NCI-H774 (cell line): ENCODE measurements around the gene RSPH10B2.
"Not testable (repeated sequence)": the region's sequence is repeated elsewhere in the genome, so short reads cannot be mapped to it uniquely, and the experiment has no call there.

Source experiments
- DNase-seq: peaks from one replicate; lab custom pipeline; 2025; lab: John Stamatoyannopoulos, UW

The RSPH10B2 gene

GRCh38 chr7:6842278-6842921 lies 88.5 kb downstream of the RSPH10B2 start:
- not testable (repeated sequence) for DNase-seq

- DNase-seq = not testable (repeated sequence)
These were observed 89.2 kb downstream of the RSPH10B2 start for GRCh38 chr7:6843092-6843491.

- DNase-seq = not testable (repeated sequence)
These were observed 89.8 kb downstream of the RSPH10B2 start for GRCh38 chr7:6843654-6844053.

GRCh38 chr7:6845971-6846449 lies 92.1 kb downstream of the RSPH10B2 start:
- not testable (repeated sequence) for DNase-seq

GRCh38 chr7:6847751-6848150 lies 93.8 kb downstream of the RSPH10B2 start:
- DNase-seq = not testable (repeated sequence)
